Colonic mucosa (tissue), 4 donors: Measurements from ENCODE around the gene STRN4. TPM values are rescaled to one million over a fixed set of nuclear protein-coding genes. Genes with fewer than 3 reads are reported as not detected.

Experiments
- DNase-seq: peaks from one replicate; pipeline ENCODE4 v3.0.0-alpha.2; 2020
- H3K27ac ChIP-seq: fragments of 200-600 bp; one replicate; pipeline ENCODE4 v1.8.0; 2021
- H3K27me3 ChIP-seq: fragments of 200-600 bp; one replicate; pipeline ENCODE4 v1.8.0; 2021
- H3K36me3 ChIP-seq: fragments of 200-600 bp; one replicate; pipeline ENCODE4 v1.8.0; 2021
- H3K4me1 ChIP-seq: fragments of 200-600 bp; one replicate; pipeline ENCODE4 v1.8.0; 2021; ENCODE audit warnings: mild to moderate bottlenecking
- H3K4me3 ChIP-seq: fragments of 200-600 bp; one replicate; pipeline ENCODE4 v1.8.0; 2021
- H3K9ac ChIP-seq, 2 donors: one replicate each; pipeline ENCODE4 v1.7.0; 2013; ENCODE audit warnings: control low read depth in 2 of 2, low read depth in 2 of 2, low read length in 2 of 2
- H3K9me3 ChIP-seq: fragments of 200-600 bp; one replicate; pipeline ENCODE4 v1.8.0; 2021
- intact Hi-C: fragments of 100-400 bp; cut with DNase I; formaldehyde crosslinking; loops from one replicate; pipeline ENCODE4 v1.14.1; 2022
- total RNA-seq, 2 donors: library from RNA; stranded (reverse); fragmentation: NEBNext Ultra II Directional in 1 of 2; extraction: Animal tissue kit (Norgen Biotek cat#: 25700) in 1 of 2; gene quantifications; one replicate each; pipeline ENCODE4 v1.2.1, GENCODE V29; 2021
- TF ChIP-seq, protein P1 (sequence below): fragments of 200-600 bp; IDR thresholded peaks from one replicate; pipeline ENCODE4 v1.8.0; 2022; ENCODE audit warnings: antibody characterized with exemption, mild to moderate bottlenecking
- donor health status: healthy.
- donor health status: DM: no; HTN: no; CAD: no.
- donor health status: DM: no; HTN: no; CAD: no.

STRN4 gene
- total RNA-seq, 2 donors from 2014 or later = 56.5 to 90.0 TPM

DNA sequence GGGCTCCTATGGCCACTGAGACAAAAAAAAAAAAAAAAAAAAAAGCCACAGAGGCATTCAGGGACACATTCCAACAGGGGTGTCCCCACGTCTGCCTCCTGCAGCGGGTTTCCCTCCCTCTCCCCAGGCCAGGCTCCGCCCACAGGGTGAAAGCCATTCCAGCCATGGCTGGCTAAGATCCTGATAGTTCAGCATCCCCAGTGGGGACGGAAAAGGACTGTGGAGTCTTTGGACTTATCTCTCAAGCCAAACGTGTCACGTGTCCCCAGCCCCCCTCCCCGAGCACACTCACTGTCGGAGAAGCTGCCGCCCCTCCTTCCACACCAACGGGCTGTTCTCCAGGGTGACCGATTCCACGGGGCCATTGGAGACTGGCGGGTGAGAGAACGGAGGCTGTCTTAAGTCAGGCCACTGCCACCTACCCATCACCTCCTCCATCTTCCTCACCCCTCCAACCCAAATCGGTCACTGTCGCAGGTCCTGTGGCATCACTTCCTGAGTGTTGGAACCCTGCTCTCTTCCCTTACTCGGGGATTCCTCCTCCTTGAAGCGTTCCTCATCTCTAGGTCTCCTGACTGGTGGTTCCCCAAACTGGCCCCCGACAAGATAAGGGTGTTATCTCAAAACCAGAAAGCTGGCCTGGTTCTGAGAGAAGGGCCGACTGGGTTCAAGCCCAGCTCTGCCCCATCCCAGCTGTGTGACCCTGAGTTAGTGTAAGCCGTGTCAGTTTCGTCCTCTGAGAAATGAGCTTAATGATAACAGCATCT, 9.5 kb downstream of the STRN4 start:
- H3K9me3 ChIP-seq = no peaks in the 10 kb centered on the region
- H3K9ac ChIP-seq = no peak overlapping the region
- no peak overlapping the region for H3K27ac ChIP-seq
- intact Hi-C loops = no loop called here
- H3K27me3 ChIP-seq = no peaks in the 10 kb centered on the region
- no peaks in the 10 kb centered on the region for H3K4me1 ChIP-seq
- peaks cover 27% of the 10 kb centered on the region for H3K36me3 ChIP-seq
- TF ChIP-seq, protein P1, sequence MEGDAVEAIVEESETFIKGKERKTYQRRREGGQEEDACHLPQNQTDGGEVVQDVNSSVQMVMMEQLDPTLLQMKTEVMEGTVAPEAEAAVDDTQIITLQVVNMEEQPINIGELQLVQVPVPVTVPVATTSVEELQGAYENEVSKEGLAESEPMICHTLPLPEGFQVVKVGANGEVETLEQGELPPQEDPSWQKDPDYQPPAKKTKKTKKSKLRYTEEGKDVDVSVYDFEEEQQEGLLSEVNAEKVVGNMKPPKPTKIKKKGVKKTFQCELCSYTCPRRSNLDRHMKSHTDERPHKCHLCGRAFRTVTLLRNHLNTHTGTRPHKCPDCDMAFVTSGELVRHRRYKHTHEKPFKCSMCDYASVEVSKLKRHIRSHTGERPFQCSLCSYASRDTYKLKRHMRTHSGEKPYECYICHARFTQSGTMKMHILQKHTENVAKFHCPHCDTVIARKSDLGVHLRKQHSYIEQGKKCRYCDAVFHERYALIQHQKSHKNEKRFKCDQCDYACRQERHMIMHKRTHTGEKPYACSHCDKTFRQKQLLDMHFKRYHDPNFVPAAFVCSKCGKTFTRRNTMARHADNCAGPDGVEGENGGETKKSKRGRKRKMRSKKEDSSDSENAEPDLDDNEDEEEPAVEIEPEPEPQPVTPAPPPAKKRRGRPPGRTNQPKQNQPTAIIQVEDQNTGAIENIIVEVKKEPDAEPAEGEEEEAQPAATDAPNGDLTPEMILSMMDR = no peak
- no peak for DNase-seq
- H3K4me3 ChIP-seq = no peak overlapping the region

DNA sequence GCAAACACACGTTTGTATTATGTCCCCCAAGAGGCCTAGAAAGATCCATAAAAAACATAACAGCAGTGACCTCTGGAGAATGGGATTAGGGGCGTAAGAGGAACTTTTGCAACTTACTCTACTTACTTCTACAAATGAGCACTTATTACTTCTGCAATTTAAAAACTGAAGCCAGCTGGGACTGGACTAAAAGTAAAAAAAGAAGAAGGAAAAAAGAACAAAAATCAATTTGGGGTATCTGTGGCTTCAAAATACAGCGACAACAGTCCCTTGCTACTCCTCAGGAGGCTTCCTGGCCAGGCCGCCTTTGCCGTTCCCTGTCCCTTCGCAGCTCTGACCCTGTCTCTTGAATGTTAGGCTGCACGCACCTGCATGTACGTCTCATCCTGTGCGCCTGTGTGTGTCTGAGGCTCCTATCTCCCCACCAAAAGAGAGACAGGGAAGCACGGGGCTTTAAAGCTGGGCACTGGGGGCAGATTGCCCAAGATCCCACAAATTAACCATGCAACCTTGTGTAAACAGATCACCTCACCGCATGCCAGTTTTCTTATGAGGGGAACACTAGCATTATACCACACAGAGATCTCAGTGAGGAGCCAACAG, 12.5 kb downstream of the STRN4 start:
- peak overlapping the region; percentile 36 for H3K27ac ChIP-seq
- intact Hi-C loops = no loop called here
- no peak for DNase-seq
- H3K9ac ChIP-seq = peak overlapping the region in 1 of 2 donors; percentile 24
- no peak overlapping the region for H3K4me3 ChIP-seq
- no peaks in the 10 kb centered on the region for H3K27me3 ChIP-seq
- H3K9me3 ChIP-seq = no peaks in the 10 kb centered on the region
- no peaks in the 10 kb centered on the region for H3K4me1 ChIP-seq
- TF ChIP-seq, protein P1 = no peak
- H3K36me3 ChIP-seq = peaks cover 38% of the 10 kb centered on the region

DNA sequence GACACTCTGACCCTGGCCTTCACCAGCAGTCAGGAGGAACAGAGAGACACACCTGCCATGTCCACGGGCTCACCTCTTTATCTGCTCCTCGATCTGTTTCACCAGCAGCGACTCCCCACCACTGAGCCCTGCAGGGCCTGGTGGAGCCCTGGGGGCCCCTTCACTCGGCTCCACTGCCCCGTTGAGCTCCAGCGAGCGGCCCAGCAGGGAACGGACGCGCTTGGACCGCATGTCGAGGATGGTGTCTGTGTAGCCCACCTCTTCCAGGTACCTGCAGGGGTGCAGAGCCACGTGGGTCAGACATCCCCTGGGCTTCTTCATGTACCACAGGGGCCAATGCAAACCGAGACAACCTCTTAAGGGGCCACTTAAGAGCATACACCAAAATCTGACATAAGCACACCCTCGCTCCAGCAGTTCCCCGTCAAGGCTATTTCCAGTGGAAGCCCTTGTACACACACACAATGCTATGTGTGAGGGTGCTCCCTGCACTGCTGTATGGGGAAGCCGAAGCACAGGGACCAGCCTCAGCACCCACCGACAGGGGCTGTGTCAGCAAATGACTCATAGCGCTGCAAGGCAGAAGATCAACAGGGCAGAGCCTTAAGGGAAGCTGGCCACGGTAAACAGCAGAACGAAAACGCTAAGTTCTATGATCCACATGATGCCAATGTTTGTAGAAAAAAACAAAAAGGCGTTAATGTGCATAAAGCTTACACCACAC, 13.1 kb downstream of the STRN4 start:
- TF ChIP-seq, protein P1 = no peak
- no peaks in the 10 kb centered on the region for H3K27me3 ChIP-seq
- no peaks in the 10 kb centered on the region for H3K9me3 ChIP-seq
- intact Hi-C loops = no loop called here
- peak overlapping the region; percentile 36 for H3K27ac ChIP-seq
- H3K9ac ChIP-seq = no peak overlapping the region
- H3K4me1 ChIP-seq = no peaks in the 10 kb centered on the region
- DNase-seq = no peak
- peaks cover 36% of the 10 kb centered on the region for H3K36me3 ChIP-seq
- no peak overlapping the region for H3K4me3 ChIP-seq

DNA sequence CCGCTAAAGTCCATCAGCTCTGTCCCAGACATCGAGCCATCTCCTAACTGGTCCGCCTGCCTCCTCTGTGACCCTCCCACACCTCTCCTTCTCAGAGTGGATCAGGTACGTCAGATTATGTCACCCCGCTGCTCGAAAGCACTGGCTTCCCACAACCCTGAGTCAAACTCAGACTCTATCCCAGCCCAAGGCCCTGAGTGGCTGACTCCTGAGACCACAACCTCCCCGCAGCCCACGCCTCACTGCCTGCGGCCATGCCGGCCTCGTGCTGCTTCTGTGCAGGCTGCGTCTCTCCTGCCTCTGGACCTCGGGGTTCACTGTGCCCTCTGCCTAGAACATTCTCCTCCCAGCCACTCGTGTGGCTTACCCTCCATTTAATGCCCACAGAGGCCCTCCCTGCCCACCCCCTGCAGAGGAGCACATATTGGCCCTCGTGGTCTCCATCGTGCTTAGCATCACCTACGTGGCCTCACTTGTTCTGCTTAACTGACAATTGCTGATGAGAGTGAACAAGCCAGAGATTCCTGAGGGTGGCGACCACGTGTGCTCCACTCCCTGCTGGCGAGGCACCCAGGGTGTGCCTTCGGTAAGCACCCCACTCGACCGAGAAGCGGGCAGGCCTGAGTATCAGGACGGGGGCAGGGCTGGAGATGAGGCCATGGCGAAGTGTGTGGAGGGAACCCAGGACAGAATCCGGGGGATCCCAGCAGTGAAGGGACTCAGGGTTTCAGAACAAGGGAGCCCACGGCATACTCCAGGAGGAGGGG, 13.9 kb downstream of the STRN4 start:
- H3K4me3 ChIP-seq = no peak overlapping the region
- no peak for DNase-seq
- H3K27ac ChIP-seq = no peak overlapping the region
- TF ChIP-seq, protein P1 = no peak
- intact Hi-C loops = no loop called here
- no peaks in the 10 kb centered on the region for H3K27me3 ChIP-seq
- H3K9me3 ChIP-seq = no peaks in the 10 kb centered on the region
- no peak overlapping the region for H3K9ac ChIP-seq
- H3K4me1 ChIP-seq = no peaks in the 10 kb centered on the region
- peaks cover 31% of the 10 kb centered on the region for H3K36me3 ChIP-seq

DNA sequence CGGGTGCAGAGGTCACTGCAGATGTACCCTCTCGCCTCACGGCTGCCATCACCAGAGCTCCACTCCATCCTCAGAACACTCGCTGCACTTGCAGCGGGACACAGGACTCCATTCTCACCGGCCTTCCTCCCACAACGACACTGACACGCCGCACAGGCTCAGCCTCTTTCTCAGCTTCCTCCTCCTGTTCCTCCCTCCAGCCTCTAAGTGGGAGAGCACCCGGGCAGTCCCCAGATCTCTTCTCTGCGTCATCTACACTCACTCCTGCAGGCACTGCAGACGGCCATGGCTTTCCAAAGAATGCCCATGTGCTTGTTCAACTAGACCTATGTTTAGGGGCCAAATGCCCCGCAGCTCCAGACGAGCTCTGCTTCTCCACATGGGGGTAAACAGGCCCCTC, 14.7 kb downstream of the STRN4 start:
- H3K9ac ChIP-seq = no peak overlapping the region
- TF ChIP-seq, protein P1 = no peak
- peaks cover 37% of the 10 kb centered on the region for H3K36me3 ChIP-seq
- H3K4me3 ChIP-seq = no peak overlapping the region
- DNase-seq = no peak
- intact Hi-C loops = no loop called here
- no peak overlapping the region for H3K27ac ChIP-seq
- H3K27me3 ChIP-seq = no peaks in the 10 kb centered on the region
- no peaks in the 10 kb centered on the region for H3K4me1 ChIP-seq
- no peaks in the 10 kb centered on the region for H3K9me3 ChIP-seq
